Measurements from ENCODE around the gene ASRGL1. TPM values are rescaled to one million over a fixed set of nuclear protein-coding genes. Genes with fewer than 3 reads are reported as not detected.

The ASRGL1 gene
- total RNA-seq (10 to 100 TPM in 4 of 5 donors, 1 to 10 TPM in 1; 2.9 to 82.0 (median 57.6) TPM), polyA plus RNA-seq (10 to 100 TPM; 11.0 to 32.7 (median 16.3) TPM)
- long read RNA-seq, donor 1: 0 reads
- long read RNA-seq, donor 2, partial matches to known transcripts: 0 of 3 reads
- long read RNA-seq, donor 2, other reads (novel, unspliced or antisense): 0 of 3 reads
- long read RNA-seq, donor 3, partial matches to known transcripts: 0 of 1 reads
- long read RNA-seq, donor 3, other reads (novel, unspliced or antisense): 0 of 1 reads
- long read RNA-seq, donor 4, partial matches to known transcripts: 0 of 1 reads
- long read RNA-seq, donor 4, other reads (novel, unspliced or antisense): 0 of 1 reads
- long read RNA-seq, donor 5, partial matches to known transcripts: 0 of 2 reads
- long read RNA-seq, donor 5, other reads (novel, unspliced or antisense): 0 of 2 reads
- long read RNA-seq, donor 6, partial matches to known transcripts: 0 of 7 reads
- long read RNA-seq, donor 6, other reads (novel, unspliced or antisense): 0 of 7 reads
- long read RNA-seq, donor 7, partial matches to known transcripts: 0 of 2 reads
- long read RNA-seq, donor 7, other reads (novel, unspliced or antisense): 0 of 2 reads
- long read RNA-seq, donor 8, partial matches to known transcripts: 0 of 2 reads
- long read RNA-seq, donor 8, other reads (novel, unspliced or antisense): 0 of 2 reads
- long read RNA-seq, donor 9, partial matches to known transcripts: 0 of 1 reads
- long read RNA-seq, donor 9, other reads (novel, unspliced or antisense): 0 of 1 reads
- long read RNA-seq, donor 10: 0 reads

GRCh38 chr11:62337303-62338181 lies at the start of gene ASRGL1:
TSS of gene ASRGL1 (plus strand) at chr11:62337448. CDS start at chr11:62337978, 530 bp downstream.
- Histone ChIP-seq H3K27me3 (no peaks in the 10 kb centered on the region), H3K27ac (peak within 1 kb of the TSS; percentile 44 to 81 (median 74)), H3K36me3 (no peaks in the 10 kb centered on the region), H3K4me3 (peak within 1 kb of the TSS; percentile 66 to 74 (median 70)), H3K4me1 (peaks cover 13 to 37% (median 32%) of the 10 kb centered on the region in 4 donors), H3K9me3 (no peaks in the 10 kb centered on the region)
- TF ChIP-seq CTCF (IDR thresholded peaks at IDR 0.05): no peak
- TF ChIP-seq POLR2AphosphoS5 (IDR thresholded peaks at IDR 0.05): peak; percentile 50 to 77 (median 58)
- 1 to 4% (median 1%) methylated on average over 22 to 98 of the region's 98 CpGs for WGBS, 5 donors
- intact Hi-C loops (cut with DNase I; ENCODE audit: low total_unique reads): no loop called here
- peak; percentile 94 for DNase-seq

GRCh38 chr11:62295504-62295903 lies 41.7 kb upstream of the ASRGL1 start:
- H3K36me3 ChIP-seq: no peaks in the 10 kb centered on the region
- no peak overlapping the region for H3K4me3 ChIP-seq
- no peaks in the 10 kb centered on the region for H3K9me3 ChIP-seq
- H3K27me3 ChIP-seq: peaks cover 0 to 23% (median 5%) of the 10 kb centered on the region in 3 donors
- 20 to 42% (median 33%) methylated on average over 1 to 2 of the region's 2 CpGs for WGBS, 5 donors
- TF ChIP-seq EP300 (IDR thresholded peaks at IDR 0.05): no peak
- no peak for TF ChIP-seq POLR2A (IDR thresholded peaks at IDR 0.05)
- TF ChIP-seq POLR2AphosphoS5 (IDR thresholded peaks at IDR 0.05): no peak
- no peak for TF ChIP-seq CTCF (IDR thresholded peaks at IDR 0.05)
- no peak overlapping the region for H3K27ac ChIP-seq
- intact Hi-C loops (cut with DNase I; ENCODE audit: low total_unique reads): no loop called here
- peak in 1 of 2 donors; percentile 71 for DNase-seq
- H3K4me1 ChIP-seq: no peaks in the 10 kb centered on the region

- Histone ChIP-seq H3K27ac (no peak within 1 kb of the TSS), H3K9me3 (no peaks in the 10 kb centered on the region), H3K4me1 (no peaks in the 10 kb centered on the region), H3K27me3 (peaks cover 0 to 23% (median 5%) of the 10 kb centered on the region in 3 donors), H3K36me3 (no peaks in the 10 kb centered on the region), H3K4me3 (no peak within 1 kb of the TSS)
- no peak for DNase-seq
- WGBS, 5 donors: 54 to 71% (median 63%) methylated on average over 6 to 7 of the region's 7 CpGs
- intact Hi-C loops (cut with DNase I; ENCODE audit: low total_unique reads): no loop called here
- TF ChIP-seq POLR2AphosphoS5 (IDR thresholded peaks at IDR 0.05) (no peak), POLR2A (IDR thresholded peaks at IDR 0.05) (no peak), CTCF (IDR thresholded peaks at IDR 0.05) (no peak)
Observed at GRCh38 chr11:62298975-62299374, 38.3 kb upstream of the ASRGL1 start, which contains the start of gene SCGB1D4. TSS of gene SCGB1D4 (minus strand) at chr11:62299075. CDS start at chr11:62299010, 65 bp downstream.

- peaks cover 0 to 7% (median 2%) of the 10 kb centered on the region in 4 donors for H3K9me3 ChIP-seq
- H3K36me3 ChIP-seq: no peaks in the 10 kb centered on the region
- no peaks in the 10 kb centered on the region for H3K4me1 ChIP-seq
- no peak overlapping the region for H3K27ac ChIP-seq
- H3K27me3 ChIP-seq: peaks cover 0 to 19% (median 8%) of the 10 kb centered on the region in 3 donors
- intact Hi-C loops (cut with DNase I; ENCODE audit: low total_unique reads): no loop called here
- DNase-seq: no peak
- WGBS, 5 donors: 25 to 48% (median 31%) methylated on average over 5 to 6 of the region's 6 CpGs
- no peak for TF ChIP-seq CTCF (IDR thresholded peaks at IDR 0.05)
- H3K4me3 ChIP-seq: no peak overlapping the region
Observed at GRCh38 chr11:62306227-62306626, 31.0 kb upstream of the ASRGL1 start.
